COLO668 (cell line): Measurements from ENCODE around the gene ECE1.
"Not testable (repeated sequence)": the region's sequence is repeated elsewhere in the genome, so short reads cannot be mapped to it uniquely, and the experiment has no call there.

Experiments
- DNase-seq: peaks from one replicate; lab custom pipeline; 2025; ENCODE audit not compliant: unreplicated experiment; lab: John Stamatoyannopoulos, UW

The ECE1 gene

DNA sequence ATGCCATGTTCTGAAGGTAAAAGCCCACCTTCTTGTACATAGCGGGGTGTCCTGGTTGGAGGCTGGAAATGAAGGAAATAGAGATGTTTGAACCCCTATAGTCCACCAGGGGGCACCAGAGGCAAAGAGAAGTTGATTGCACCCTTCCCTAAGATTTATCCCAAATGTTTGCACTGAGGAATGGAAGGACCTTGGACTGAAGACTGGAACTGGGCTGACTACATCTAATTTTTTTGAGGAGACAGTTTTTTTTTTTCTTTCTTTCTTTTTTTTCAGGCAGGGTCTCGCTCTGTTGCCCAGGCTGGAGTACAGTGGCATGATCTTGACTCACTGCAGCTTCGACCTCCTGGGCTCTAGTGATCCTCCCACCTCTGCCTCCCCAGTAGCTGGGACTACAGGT is 58.2 kb downstream of the ECE1 start:
- DNase-seq: peak; percentile 67

- DNase-seq: no peak
These were observed 60.8 kb downstream of the ECE1 start for GRCh38 chr1:21229246-21230000.

DNA sequence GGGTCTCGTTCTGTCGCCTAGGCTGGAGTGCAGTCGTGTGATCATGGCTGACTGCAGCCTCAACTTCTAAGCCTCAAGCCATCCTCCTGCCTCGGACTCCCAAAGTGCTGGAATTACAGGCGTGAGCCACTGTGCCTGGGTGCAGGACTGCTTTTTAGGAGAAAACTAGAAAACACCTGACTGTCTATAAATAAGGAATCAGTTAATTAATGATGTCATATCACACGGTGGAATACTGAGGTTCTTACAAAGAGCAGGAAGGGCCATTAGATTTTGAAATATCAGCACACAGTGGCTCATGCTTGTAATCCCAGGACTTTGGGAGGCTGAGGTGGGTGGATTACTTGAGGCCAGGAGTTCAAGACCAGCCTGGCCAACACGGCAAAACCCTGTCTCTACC is 62.0 kb downstream of the ECE1 start:
- not testable (repeated sequence) for DNase-seq

- no peak for DNase-seq
These were observed 65.2 kb downstream of the ECE1 start for GRCh38 chr1:21225065-21225464.

DNA sequence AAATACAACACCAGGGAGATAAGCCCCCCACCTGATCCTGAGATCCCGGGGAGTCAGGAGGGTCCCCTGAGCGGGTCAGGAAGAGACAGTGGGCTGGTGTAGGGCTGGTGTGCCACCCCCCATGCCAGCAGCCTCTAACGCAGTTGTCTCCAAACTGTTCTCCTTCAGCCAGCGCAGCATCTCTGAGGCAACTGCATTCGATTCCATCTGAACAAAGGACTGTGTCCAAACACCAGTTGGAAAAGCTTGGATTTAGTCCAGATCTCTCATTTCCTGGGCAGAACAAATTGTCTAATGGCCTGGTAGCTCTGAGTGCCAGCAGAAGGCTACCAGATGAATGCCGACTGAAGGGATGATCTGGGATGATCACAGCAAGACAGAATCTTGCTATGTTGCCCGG is 69.4 kb downstream of the ECE1 start:
- no peak for DNase-seq

DNA sequence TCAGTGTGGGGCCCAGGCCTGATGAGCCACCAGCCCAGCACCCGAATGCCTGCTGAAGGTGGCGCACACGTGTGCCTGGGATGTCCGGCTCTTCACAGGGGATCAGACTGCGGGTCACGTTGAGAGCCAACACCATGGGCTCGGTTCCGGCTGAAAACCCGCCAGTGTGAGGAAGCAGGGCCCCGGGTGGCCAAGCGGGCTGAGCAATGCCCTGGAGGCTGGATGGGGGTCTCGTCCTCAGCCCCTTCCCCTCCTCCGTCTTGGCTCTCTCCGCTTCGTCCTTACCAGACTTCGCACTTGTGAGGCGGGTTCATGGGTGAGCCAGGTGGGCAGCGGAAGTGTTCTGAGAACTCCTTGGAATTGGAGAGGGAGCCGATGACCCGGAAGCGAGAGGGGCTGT is 70.6 kb downstream of the ECE1 start:
- no peak for DNase-seq

DNA sequence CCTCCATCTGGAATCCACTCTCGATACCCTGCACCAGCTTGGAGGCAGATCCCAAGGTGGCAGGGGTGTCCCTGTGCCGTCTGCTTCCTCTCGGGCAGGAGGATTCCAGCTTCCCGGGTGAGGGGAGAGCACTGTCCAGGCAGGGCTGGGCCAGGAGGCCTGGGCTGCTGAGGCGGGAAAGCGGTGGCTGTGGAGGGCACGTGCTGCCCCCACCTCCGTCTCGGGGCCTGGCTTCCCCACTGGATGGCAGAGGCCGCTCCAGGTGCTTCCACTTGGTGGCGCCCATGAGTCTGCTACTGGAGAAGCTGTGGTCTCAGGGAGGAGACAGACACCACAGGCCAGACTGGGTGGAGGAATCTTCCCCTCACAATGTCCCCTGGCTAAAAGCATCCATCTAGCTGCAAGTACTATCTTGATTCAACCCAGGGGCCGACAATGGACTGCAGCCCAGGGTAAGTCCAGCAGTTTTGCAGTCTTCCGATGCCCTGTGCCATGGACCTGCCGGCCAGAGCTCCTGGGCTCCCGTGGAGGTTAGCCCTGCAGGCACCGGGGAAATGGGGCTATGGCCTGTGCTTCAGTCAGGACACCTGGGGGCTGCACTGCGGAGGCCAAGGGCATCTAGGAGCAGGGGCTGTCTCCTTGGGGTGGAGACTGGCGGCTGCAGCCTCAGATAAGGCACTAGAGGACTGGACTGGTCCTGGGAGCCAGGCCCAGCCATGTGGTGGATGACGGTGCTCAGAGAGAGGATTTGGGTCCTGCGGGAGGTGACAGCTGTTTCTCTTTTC is 72.3 kb downstream of the ECE1 start:
- peak; percentile 49 for DNase-seq

GRCh38 chr1:21216835-21217811 is 73.1 kb downstream of the ECE1 start:
- peak; percentile 78 for DNase-seq

DNA sequence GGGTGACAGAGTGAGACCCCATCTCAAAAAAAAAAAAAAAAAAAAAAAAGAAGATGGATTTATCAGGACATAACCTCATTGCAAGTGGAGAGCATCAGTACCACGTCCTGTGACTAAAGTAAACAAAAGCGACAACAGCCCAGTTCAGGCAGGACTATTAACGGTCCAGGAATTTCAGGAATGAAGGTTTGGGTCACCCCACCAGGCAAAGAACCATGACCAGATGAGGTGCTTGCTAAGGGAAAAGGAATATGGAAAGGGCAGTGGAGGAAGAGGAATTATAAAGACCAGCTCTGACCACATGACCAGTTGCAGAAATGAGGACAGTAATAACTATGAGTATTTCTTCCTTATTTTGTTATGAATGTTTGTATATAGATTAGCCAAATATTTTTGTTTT is 78.1 kb downstream of the ECE1 start:
- no peak for DNase-seq

DNA sequence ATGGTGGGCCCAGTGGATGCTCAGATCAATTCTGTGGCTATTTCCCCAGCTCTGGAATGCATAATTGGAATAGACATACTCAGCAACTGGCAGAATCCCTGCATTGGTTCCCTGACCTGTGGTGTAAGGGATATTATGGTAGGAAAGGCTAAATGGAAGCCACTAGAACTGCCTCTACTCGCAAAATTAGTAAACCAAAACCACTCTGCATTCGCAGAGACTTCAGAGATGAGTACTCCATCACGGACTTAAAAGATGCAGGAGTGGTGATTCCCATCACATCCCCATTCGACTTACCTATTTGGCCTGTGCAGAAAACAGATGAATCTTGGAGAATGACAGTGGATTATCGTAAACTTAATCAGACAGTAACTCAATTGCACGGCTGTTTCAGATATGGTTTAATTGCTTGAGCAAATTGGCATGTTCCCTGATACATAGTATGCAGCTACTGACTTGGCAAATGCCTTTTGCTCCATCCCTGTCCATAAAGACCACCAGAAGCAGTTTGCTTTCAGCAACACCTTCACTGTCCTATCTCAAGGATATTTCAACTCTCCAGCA is 82.0 kb downstream of the ECE1 start:
- DNase-seq: not testable (repeated sequence)

DNA sequence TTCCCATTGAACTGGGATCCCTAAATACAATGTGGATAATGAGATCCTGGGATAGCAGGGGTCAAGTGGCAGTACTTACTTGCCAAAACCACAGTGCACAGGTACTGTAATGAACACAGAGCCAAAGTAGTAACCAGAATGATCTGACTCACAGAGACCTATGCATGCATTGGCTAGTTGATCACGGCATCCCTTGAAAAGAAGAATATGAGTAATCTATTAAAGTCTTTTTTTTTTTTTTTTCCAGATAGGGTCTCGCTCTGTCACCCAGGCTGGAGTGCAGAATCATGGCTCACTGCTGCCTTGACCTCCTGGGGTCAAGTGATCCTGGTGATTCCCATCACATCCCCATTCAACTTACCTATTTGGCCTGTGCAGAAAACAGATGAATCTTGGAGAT is 84.1 kb downstream of the ECE1 start:
- no peak for DNase-seq

GRCh38 chr1:21205416-21205815 is 84.8 kb downstream of the ECE1 start:
- DNase-seq: no peak

DNA sequence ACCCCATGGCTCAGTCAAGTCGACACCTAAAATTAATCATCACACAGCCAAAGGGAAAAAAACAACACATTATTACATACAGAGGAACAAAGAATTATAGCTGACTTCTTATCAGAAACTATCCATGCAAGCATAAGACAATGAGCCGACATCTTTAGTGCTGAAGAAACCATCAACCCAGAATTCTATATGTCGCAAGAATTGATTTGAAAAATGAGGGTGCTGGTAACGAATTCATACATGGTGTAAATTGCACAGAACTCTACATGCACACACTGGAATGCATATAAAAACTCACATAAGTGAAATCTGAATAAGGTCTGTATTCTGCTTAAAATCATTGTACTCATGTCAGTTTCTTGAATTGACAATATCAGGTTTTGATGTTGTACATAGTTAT is 88.6 kb downstream of the ECE1 start:
- DNase-seq: no peak

DNA sequence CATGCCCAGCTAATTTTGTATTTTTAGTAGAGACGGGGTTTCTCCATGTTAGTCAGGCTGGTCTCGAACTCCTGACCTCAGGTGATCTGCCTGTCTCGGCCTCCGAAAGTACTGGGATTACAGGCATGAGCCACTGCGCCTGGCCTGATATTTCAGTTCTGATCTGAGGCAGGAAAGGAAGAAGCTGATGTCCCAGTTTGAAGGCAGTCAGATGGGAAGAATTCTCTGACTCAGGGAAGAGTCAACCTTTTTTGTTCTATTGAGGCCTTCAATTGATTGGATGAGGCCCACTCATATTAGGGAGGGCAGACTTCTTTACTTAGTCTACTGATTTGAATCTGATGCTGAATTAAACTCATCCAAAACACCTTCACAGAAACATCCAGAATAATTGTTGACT is 89.0 kb downstream of the ECE1 start:
- not testable (repeated sequence) for DNase-seq

DNA sequence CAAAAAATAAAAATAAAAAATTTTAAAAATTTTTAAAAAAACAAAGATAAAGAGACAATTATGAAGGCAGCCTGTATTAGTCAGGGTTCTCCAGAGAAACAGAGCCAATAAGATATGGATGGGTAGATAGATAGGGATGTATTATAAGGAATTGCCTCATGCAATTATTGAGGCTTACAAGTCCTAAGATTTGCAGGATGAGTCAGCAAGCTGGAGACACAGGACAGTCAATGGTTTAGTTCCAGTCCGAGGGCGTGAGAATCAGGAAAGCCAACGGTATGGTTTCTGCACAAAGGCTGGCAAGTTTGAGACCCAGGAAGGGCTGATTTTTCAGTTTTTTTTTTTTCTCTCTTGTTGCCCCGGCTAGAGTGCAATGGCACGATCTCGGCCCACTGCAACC is 89.5 kb downstream of the ECE1 start:
- no peak for DNase-seq

DNA sequence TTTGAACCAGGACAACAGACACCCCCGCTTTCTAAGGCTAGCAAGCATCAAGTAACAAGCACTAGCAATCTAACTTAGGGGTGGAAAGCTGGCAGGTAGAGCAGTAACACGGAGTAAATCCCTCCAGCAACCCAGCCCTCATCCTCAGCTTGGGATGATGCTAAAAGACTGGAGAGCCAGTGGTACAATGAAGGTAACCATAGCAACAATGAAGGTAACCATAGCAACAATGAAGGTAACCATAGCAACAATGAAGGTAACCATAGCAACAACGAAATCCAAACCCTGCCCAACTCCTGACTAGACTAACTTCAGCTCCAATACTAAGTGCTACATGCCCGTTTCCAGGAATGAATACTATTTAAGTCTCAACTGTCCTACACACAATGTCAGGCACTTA is 91.3 kb downstream of the ECE1 start:
- DNase-seq: no peak

- DNase-seq: no peak
These were observed 97.4 kb downstream of the ECE1 start for GRCh38 chr1:21192871-21193270.

- no peak for DNase-seq
These were observed 98.0 kb downstream of the ECE1 start for GRCh38 chr1:21192284-21192683.

- not testable (repeated sequence) for DNase-seq
These were observed 99.5 kb downstream of the ECE1 start for GRCh38 chr1:21190771-21191170.

GRCh38 chr1:21189906-21190500 is 100.3 kb downstream of the ECE1 start:
- DNase-seq: no peak

DNA sequence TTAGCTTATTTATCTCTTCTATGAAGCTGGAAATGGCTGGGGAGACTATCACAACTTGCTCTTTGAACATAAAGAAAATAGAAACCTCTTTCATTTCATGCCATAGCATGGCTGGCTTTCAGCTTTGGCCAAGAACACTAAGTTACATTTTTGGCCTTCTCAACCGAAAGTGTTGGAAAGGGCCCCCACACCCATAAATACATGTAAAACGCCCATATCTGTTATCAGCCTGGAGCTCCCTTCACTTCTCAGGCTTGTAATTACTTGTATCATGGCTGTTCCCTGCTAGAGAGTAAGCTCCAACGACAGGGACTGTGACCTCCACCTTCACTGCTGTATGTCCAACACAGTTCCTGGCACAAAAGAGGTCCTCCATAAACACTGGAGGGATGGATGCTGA is 100.8 kb downstream of the ECE1 start:
- DNase-seq: no peak
